Measurements from ENCODE around the gene CLECL1. TPM values are rescaled to one million over a fixed set of nuclear protein-coding genes. Genes with fewer than 3 reads are reported as not detected.

The CLECL1 gene
- total and polyA plus RNA-seq, 2 of the 4 experiments (the other 2 are of a cell fraction): not detected

GRCh38 chr12:9753073-9753472 is 20.2 kb upstream of the CLECL1 start:
- Histone ChIP-seq H2AFZ (replicated peaks; ENCODE audit: low read length, poor library complexity) (no peak overlapping the region), H3K9me1 (ENCODE audit: insufficient read depth, low read length) (no peaks in the 10 kb centered on the region), H3K27ac (ENCODE audit: insufficient read depth, low read length) (no peak overlapping the region), H3K36me3 (ENCODE audit: control insufficient read depth, insufficient read depth, low read length) (no peaks in the 10 kb centered on the region), H3K23ac (ENCODE audit: low read depth, low read length) (no peak overlapping the region), H3K79me1 (ENCODE audit: low read depth in 1 of 2, low read length in 2 of 2) (no peaks in the 10 kb centered on the region), H3K4ac (ENCODE audit: low read depth, low read length) (no peak overlapping the region), H2BK120ac (ENCODE audit: low read depth, low read length) (no peak overlapping the region), H3K14ac (replicated peaks; ENCODE audit: low read depth, low read length) (no peak overlapping the region), H4K20me1 (ENCODE audit: insufficient read depth, low read length) (no peaks in the 10 kb centered on the region), H2AK5ac (ENCODE audit: low read depth, low read length) (no peak overlapping the region), H3K4me1 (ENCODE audit: control insufficient read depth, insufficient read depth, low read length) (no peaks in the 10 kb centered on the region), H3K4me2 (ENCODE audit: low read depth, low read length) (no peak overlapping the region), H3K27me3 (ENCODE audit: control insufficient read depth, insufficient read depth, low read length) (no peaks in the 10 kb centered on the region), H3K9me3 (ENCODE audit: control insufficient read depth, insufficient read depth, low read length) (no peaks in the 10 kb centered on the region), H2BK15ac (ENCODE audit: low read depth, low read length) (no peak overlapping the region), H3K9ac (ENCODE audit: low read depth, low read length) (no peak overlapping the region), H4K91ac (ENCODE audit: insufficient read depth, low read depth, low read length) (no peak overlapping the region), H4K5ac (ENCODE audit: low read depth, low read length) (no peak overlapping the region), H2BK5ac (ENCODE audit: low read depth, low read length, poor library complexity, severe bottlenecking) (no peak overlapping the region), H4K8ac (ENCODE audit: low read depth in 2 of 2, low read length in 2 of 2) (no peak overlapping the region), H2BK20ac (ENCODE audit: low read depth, low read length) (no peak overlapping the region), H3K18ac (ENCODE audit: low read depth, low read length) (no peak overlapping the region), H2AK9ac (replicated peaks; ENCODE audit: low read depth, low read length, poor library complexity) (no peak overlapping the region), H3K56ac (ENCODE audit: extremely low read depth, insufficient read depth, low read length) (no peak overlapping the region), H3K4me3 (ENCODE audit: insufficient read depth, low read depth, low read length) (no peak overlapping the region)
- CTCF ChIA-PET: interaction anchor here (0.6 kb wide), 1 partner anchor 10 kb away, joined by 3 read pairs; no protein-coding TSS in a partner anchor
- POLR2A ChIA-PET (ENCODE audit: unreplicated experiment): no interaction called here
- TF ChIP-seq NFE2L2 (IDR thresholded peaks at IDR 0.05; ENCODE audit: low read depth, low read length) (no peak), CTCF (conservative IDR thresholded peaks at IDR 0.05; ENCODE audit: low read depth, low read length) (no peak), RCOR1 (IDR thresholded peaks at IDR 0.05; ENCODE audit: insufficient replicate concordance, low read length) (no peak), MAZ (IDR thresholded peaks at IDR 0.05; ENCODE audit: borderline replicate concordance, low read depth, low read length) (no peak), POLR2A (IDR thresholded peaks at IDR 0.05; ENCODE audit: low read depth, low read length) (no peak), MXI1 (IDR thresholded peaks at IDR 0.05; ENCODE audit: borderline replicate concordance, low read depth, low read length) (no peak), CHD1 (IDR thresholded peaks at IDR 0.05; ENCODE audit: low read depth, low read length) (no peak), RAD21 (IDR thresholded peaks at IDR 0.05; ENCODE audit: low read length) (no peak), RFX5 (IDR thresholded peaks at IDR 0.05; ENCODE audit: low read depth, low read length) (no peak), FOS (IDR thresholded peaks at IDR 0.05; ENCODE audit: low read depth, low read length) (no peak), CEBPB (IDR thresholded peaks at IDR 0.05; ENCODE audit: low read depth, low read length) (no peak), ELK1 (IDR thresholded peaks at IDR 0.05; ENCODE audit: borderline replicate concordance, low read depth, low read length) (no peak), SMC3 (IDR thresholded peaks at IDR 0.05; ENCODE audit: low read depth, low read length) (no peak), BHLHE40 (IDR thresholded peaks at IDR 0.05; ENCODE audit: low read depth, low read length) (no peak), USF2 (IDR thresholded peaks at IDR 0.05; ENCODE audit: low read depth, low read length) (no peak), MAFK (IDR thresholded peaks at IDR 0.05; ENCODE audit: low read depth, low read length) (no peak)
- intact Hi-C loops (cut with micrococcal nuclease) (loop anchor here (5.0 kb wide), 3 partner anchors 259 to 439 kb away; partner anchors contain the start of genes CLEC12B and CLEC9A), in situ Hi-C loops (cut with MboI; ENCODE audit: low sequenced_read_pairs) (no loop called here), dilution Hi-C loops (cut with HindIII; ENCODE audit: low sequenced_read_pairs, unreplicated experiment) (no loop called here)
- no CpG with 5 or more reads among the region's 2 CpGs for WGBS, 2 experiments (ENCODE audit: extremely low coverage in 2 of 2, insufficient read length in 1 of 2)
- no peak for ATAC-seq (ENCODE audit: low read depth)
- BruUV-seq (replicated peaks): no TSS peak
- DNase-seq: no peak
